GM18502 (cell line): ENCODE measurements around the gene RNF112.

Source experiments
- ATAC-seq: cut with Tn5 transposase; IDR thresholded peaks from one replicate; pipeline ENCODE4 v1.9.1; 2021; ENCODE audit warnings: mild to moderate bottlenecking; ENCODE audit not compliant: unreplicated experiment, poor library complexity

RNF112 gene

GRCh38 chr17:19387921-19388521 is 23.0 kb upstream of the RNF112 start:
- no peak for ATAC-seq

- no peak for ATAC-seq
Measured at GRCh38 chr17:19388791-19389785, 21.9 kb upstream of the RNF112 start.

- ATAC-seq: no peak
Measured at GRCh38 chr17:19390951-19391350, 20.1 kb upstream of the RNF112 start.

GRCh38 chr17:19391432-19391831 is 19.6 kb upstream of the RNF112 start:
- ATAC-seq: no peak

DNA sequence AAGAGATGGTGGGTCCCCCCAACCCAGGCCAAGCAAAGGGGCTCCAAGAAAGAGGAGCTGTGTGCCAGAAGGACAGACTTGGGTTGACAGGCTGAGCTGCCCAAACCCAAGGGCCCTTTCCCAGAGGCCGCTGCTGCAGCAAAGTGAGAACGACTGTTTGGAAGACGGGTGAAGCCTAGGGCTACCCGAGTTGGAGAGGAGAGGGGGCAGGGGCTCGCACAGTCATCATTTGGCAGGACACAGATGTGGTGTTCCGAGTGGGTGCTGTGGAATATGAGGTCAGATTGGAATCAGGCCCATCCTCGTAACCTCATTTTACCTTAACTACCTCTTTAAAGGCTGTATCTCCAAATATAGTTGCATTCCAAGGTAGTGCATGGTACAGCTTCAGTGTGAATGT is 18.7 kb upstream of the RNF112 start:
- no peak for ATAC-seq

DNA sequence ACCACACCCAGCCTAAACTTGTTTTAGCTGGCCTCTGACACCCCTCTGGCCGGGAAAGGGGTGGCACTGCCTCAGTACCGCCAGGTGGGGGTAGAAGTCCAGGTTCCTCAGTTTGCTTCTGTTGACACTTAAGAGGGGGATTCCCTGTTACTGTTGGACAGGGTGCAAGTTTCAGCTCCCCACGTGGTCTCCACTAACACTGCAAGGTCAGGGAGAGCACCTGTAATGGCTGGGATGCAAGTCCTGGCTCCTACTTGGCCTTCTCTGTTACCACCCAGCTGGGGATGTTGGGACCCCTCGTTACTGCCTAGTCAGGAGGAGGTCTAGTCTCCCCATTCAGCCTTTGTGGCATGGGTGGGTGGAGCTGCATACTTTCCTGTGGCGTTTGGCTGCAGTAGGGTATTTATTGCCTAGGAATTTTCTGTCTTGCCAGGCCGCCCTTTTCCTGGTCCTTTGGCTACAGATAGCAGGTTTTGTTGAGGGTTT is 13.4 kb upstream of the RNF112 start:
- no peak for ATAC-seq

- no peak for ATAC-seq
Measured at GRCh38 chr17:19398301-19399181, 12.5 kb upstream of the RNF112 start.

- no peak for ATAC-seq
Measured at GRCh38 chr17:19399750-19400450, 11.1 kb upstream of the RNF112 start.

DNA sequence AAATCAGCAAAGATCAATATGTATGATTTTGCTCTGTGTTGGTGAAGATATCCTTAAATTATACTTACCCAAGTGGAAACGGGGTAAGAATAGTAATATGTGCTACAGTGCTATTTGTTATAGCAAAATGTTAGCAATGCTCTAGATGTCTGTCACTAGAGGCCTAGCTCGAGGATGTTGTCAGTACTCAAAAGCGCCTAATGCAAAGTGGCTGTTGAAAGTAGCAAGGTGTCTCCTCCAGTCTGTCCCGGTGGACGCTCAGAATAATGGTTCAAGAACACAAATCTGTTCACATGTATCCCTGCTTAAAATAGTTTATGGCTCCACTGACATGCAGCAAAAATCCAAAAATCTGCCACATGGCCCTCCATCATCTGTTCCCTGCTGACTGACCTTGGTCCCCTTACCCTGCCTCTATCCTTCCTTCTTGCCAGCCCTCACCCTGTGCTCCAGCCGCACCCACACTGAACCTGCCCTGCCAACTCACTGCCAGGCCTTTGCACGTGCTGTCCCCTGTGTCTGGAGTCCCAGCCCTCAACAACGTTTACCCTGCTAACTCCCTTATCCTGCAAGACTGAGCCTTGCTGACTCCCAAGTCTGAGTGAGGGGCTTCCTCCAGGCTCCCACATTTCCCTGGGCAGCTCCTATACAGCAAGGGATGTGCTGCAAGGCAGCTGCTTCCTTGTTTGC is 9.6 kb upstream of the RNF112 start:
- ATAC-seq: no peak

DNA sequence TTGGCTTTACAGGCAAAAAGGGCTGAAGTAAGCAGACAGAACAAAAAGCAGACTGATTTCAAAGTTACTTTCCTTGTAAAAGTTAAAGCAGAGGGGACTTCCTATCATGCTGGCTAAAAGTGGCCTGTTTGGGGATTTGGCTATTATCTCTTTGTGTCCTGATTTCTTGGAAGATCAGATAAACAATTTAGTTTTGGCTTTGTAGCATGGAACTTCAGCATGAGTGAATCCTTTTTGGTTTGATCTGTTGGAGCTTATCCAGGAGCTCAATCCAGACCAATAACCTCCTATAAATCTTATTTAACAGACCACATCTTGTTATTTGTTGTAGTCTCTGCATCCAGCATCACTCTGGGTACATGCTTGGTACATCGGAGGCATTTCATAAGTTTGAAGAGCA is 8.9 kb upstream of the RNF112 start:
- ATAC-seq: no peak

DNA sequence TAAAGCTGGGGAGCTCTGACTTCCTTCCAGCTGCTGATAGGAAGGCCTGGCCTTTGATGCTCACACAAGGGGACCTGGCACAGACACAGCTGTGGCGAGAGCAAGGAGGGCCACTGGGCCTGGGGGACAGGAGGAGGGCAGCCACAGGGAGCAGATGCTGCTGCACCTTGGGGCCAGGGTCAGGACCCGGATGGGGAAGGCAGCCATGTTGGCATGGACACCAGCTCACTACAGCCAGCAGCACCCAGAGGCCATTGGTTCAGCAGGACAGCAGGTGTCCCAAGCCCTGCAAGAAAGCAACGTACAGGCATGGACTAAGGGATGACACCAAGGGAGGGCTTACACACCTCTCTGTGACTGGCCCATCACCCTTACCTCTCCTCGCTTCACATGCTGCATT is 8.0 kb upstream of the RNF112 start:
- ATAC-seq: no peak

DNA sequence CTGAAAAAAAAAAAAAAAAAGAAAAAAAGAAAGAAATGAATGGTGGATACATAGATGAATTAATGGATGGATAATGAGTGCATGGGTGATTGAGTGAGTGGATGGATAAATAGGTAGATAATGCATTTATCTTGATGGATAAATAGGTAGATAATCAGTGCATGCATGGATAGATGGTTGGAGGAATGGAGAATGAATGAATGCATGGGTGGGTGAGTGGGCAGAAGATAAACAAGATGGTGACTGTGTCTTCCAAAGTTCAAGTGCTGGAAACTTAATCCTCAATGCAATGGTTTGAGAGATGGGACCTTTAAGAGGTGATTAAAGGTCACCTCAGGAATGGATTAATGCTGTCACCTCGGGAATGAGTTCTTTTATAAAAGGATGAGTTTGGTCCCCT is 6.8 kb upstream of the RNF112 start:
- ATAC-seq: no peak

DNA sequence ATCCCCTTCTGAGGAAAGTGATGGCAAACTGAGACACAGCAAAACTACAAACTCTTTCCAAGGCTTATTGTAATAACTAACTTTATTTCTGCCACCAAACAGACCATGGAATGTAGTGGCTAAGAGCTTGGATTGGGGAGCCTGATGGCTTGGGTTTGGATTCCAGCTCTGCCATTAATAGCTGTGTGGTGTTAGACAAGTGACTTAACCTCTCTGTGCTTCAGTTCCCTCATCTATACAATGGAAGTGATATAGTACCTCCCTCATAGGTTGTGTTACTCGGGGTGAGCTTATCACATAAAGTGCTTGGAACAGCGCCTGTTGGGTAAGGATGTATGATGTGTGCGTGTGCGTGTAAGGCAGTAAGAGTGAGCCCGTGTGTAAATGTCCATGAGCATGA is 5.9 kb upstream of the RNF112 start:
- no peak for ATAC-seq

GRCh38 chr17:19407601-19408345 is 3.3 kb upstream of the RNF112 start:
- ATAC-seq: no peak

DNA sequence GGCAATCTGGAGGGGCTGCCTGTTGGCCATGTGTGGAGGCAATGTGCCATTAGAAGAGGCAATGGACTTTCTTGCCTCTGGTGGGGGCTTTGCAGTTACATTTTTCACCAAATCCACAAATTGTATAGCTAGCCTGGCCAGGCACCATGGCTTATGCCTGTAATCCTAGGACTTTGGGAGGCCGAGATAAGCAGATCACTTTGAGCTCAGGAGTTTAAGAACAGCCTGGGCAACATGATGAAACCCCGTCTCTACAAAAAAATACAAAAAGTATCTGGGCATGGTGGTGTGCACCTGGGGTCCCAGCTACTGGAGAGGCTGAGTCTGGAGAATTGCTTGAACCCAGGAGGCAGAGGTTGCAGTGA is 2.7 kb upstream of the RNF112 start:
- no peak for ATAC-seq

GRCh38 chr17:19409066-19409465 is 2.0 kb upstream of the RNF112 start:
- no peak for ATAC-seq

GRCh38 chr17:19409509-19409908 is 1.5 kb upstream of the RNF112 start:
- no peak for ATAC-seq

- ATAC-seq: no peak
Measured at GRCh38 chr17:19410091-19410490, 941 bp upstream of the RNF112 start.

DNA sequence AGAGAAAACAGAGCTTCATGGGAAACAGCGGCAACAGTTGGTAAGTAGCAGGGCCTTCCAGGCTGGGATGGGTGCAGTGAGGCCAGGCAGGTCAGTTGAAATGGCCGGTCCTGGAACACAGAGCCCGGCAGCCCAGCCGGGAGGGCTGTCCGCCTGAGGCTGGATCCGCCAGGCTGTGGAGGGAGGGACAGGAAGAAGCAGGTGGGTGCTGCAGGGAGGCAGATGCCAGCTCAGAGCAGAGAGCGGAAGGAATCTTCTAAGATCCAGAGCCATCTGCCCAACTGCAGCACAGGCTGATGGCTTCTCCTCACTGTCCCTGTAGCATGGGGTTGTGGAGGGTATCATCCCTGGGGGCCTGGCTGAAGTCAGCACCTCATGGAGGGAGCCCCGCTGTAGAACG is 599 bp downstream of the RNF112 start:
- ATAC-seq: no peak
